Mucosa of rectum (tissue), 2 donors: ENCODE data around the gene PARD6A.

Source experiments
- H3K27ac ChIP-seq, 2 donors: one replicate each; pipeline ENCODE4 v1.7.0; 2013; ENCODE audit warnings: inconsistent platforms in 2 of 2, low read depth in 2 of 2, low read length in 2 of 2
- H3K27me3 ChIP-seq, 2 donors: one replicate each; pipeline ENCODE4 v1.7.0; 2013; ENCODE audit warnings: low read length in 2 of 2; ENCODE audit not compliant: control insufficient read depth in 2 of 2, insufficient read depth in 2 of 2
- H3K36me3 ChIP-seq, 2 donors: one replicate each; pipeline ENCODE4 v1.7.0; 2013; ENCODE audit warnings: low read length in 2 of 2; ENCODE audit not compliant: control insufficient read depth in 2 of 2, insufficient read depth in 2 of 2
- H3K4me1 ChIP-seq, 2 donors: one replicate each; pipeline ENCODE4 v1.7.0; 2013; ENCODE audit warnings: low read length in 2 of 2, mild to moderate bottlenecking in 1 of 2; ENCODE audit not compliant: control insufficient read depth in 2 of 2, insufficient read depth in 2 of 2
- H3K4me3 ChIP-seq, 2 donors: one replicate each; pipeline ENCODE4 v1.7.0; 2013; ENCODE audit warnings: low read length in 2 of 2
- H3K9ac ChIP-seq, 2 donors: one replicate each; pipeline ENCODE4 v1.7.0; 2013; ENCODE audit warnings: low read length in 2 of 2, low read depth in 1 of 2, mild to moderate bottlenecking in 1 of 2
- H3K9me3 ChIP-seq, 2 donors: one replicate each; pipeline ENCODE4 v1.7.0; 2013; ENCODE audit warnings: low read length in 2 of 2; ENCODE audit not compliant: control insufficient read depth in 2 of 2
- donor health status: healthy.
- donor health status: Normal muscosa, but diverticular disease.

The PARD6A gene

GRCh38 chr16:67653128-67653788 lies 7.5 kb upstream of the PARD6A start:
- Histone ChIP-seq H3K27ac (no peak overlapping the region), H3K9ac (no peak overlapping the region), H3K36me3 (peaks cover 4 to 7% of the 10 kb centered on the region in 2 donors), H3K4me3 (no peak overlapping the region), H3K9me3 (no peaks in the 10 kb centered on the region), H3K27me3 (peaks cover 17 to 59% of the 10 kb centered on the region in 2 donors), H3K4me1 (peaks cover 0 to 3% of the 10 kb centered on the region in 2 donors)

GRCh38 chr16:67653789-67654402 lies 6.9 kb upstream of the PARD6A start:
- H3K9ac ChIP-seq: no peak overlapping the region
- H3K4me3 ChIP-seq: no peak overlapping the region
- H3K27me3 ChIP-seq: peaks cover 17 to 57% of the 10 kb centered on the region in 2 donors

GRCh38 chr16:67654403-67654911 lies 6.3 kb upstream of the PARD6A start:
- Histone ChIP-seq H3K4me3 (no peak overlapping the region), H3K4me1 (peaks cover 5 to 7% of the 10 kb centered on the region in 2 donors), H3K27me3 (peaks cover 17 to 51% of the 10 kb centered on the region in 2 donors), H3K36me3 (peaks cover 4 to 7% of the 10 kb centered on the region in 2 donors), H3K27ac (no peak overlapping the region), H3K9ac (no peak overlapping the region), H3K9me3 (no peaks in the 10 kb centered on the region)

More at GRCh38 chr16:67653789-67654402, 6.9 kb upstream of the PARD6A start:
- H3K4me1 ChIP-seq: peaks cover 0 to 3% of the 10 kb centered on the region in 2 donors
- peaks cover 4 to 7% of the 10 kb centered on the region in 2 donors for H3K36me3 ChIP-seq
- no peak overlapping the region for H3K27ac ChIP-seq
- no peaks in the 10 kb centered on the region for H3K9me3 ChIP-seq

- Histone ChIP-seq H3K9ac (no peak overlapping the region), H3K9me3 (no peaks in the 10 kb centered on the region), H3K27ac (no peak overlapping the region), H3K4me3 (no peak overlapping the region), H3K36me3 (peaks cover 4 to 7% of the 10 kb centered on the region in 2 donors), H3K27me3 (peaks cover 13 to 43% of the 10 kb centered on the region in 2 donors), H3K4me1 (peaks cover 8 to 12% of the 10 kb centered on the region in 2 donors)
Measured at GRCh38 chr16:67655363-67655762, 5.4 kb upstream of the PARD6A start.

- H3K4me3 ChIP-seq: no peak overlapping the region
- H3K27ac ChIP-seq: no peak overlapping the region
- H3K27me3 ChIP-seq: peaks cover 10 to 35% of the 10 kb centered on the region in 2 donors
- no peaks in the 10 kb centered on the region for H3K9me3 ChIP-seq
- peaks cover 14 to 21% of the 10 kb centered on the region in 2 donors for H3K4me1 ChIP-seq
- H3K36me3 ChIP-seq: peaks cover 4 to 7% of the 10 kb centered on the region in 2 donors
- no peak overlapping the region for H3K9ac ChIP-seq
Measured at GRCh38 chr16:67656344-67657016, 4.3 kb upstream of the PARD6A start.

- no peak overlapping the region for H3K27ac ChIP-seq
- peaks cover 4 to 6% of the 10 kb centered on the region in 2 donors for H3K36me3 ChIP-seq
- peaks cover 10 to 30% of the 10 kb centered on the region in 2 donors for H3K27me3 ChIP-seq
- peaks cover 16 to 23% of the 10 kb centered on the region in 2 donors for H3K4me1 ChIP-seq
- H3K9me3 ChIP-seq: no peaks in the 10 kb centered on the region
- H3K4me3 ChIP-seq: no peak overlapping the region
- H3K9ac ChIP-seq: no peak overlapping the region
Measured at GRCh38 chr16:67657017-67657608, 3.6 kb upstream of the PARD6A start.

- Histone ChIP-seq H3K9ac (no peak overlapping the region), H3K9me3 (no peaks in the 10 kb centered on the region), H3K27ac (no peak overlapping the region), H3K36me3 (peaks cover 4% of the 10 kb centered on the region in 2 donors), H3K27me3 (peaks cover 10 to 25% of the 10 kb centered on the region in 2 donors), H3K4me3 (no peak overlapping the region), H3K4me1 (peaks cover 16 to 23% of the 10 kb centered on the region in 2 donors)
Measured at GRCh38 chr16:67657751-67658518, 2.8 kb upstream of the PARD6A start.

- Histone ChIP-seq H3K9me3 (no peaks in the 10 kb centered on the region), H3K27ac (no peak overlapping the region), H3K4me3 (peak overlapping the region; percentile 97 to 99), H3K36me3 (peaks cover 4% of the 10 kb centered on the region in 2 donors), H3K9ac (peak overlapping the region; percentile 54 to 88), H3K27me3 (peaks cover 8 to 16% of the 10 kb centered on the region in 2 donors), H3K4me1 (peaks cover 16 to 20% of the 10 kb centered on the region in 2 donors)
Measured at GRCh38 chr16:67658849-67659674, 1.7 kb upstream of the PARD6A start.
